Body of pancreas (tissue), 4 donors: Measurements from ENCODE around the gene LCMT1.

Experiments
- POLR2A ChIP-seq, 3 donors: fragments of 450-650 bp; IDR thresholded peaks; one replicate each; pipeline ENCODE4 v1.6.1; 2016; ENCODE audit warnings: antibody characterized with exemption in 3 of 3, mild to moderate bottlenecking in 2 of 3
- TF ChIP-seq, protein P1 (sequence below), 7 experiments: fragments of 450-650 bp in 4 of 7; fragments of 200-600 bp in 3 of 7; sonication (generic) in 3 of 7; IDR thresholded peaks; one replicate each; pipeline ENCODE4 v1.5.1; 2016 to 2019; ENCODE audit warnings: antibody characterized with exemption in 7 of 7

DNA sequence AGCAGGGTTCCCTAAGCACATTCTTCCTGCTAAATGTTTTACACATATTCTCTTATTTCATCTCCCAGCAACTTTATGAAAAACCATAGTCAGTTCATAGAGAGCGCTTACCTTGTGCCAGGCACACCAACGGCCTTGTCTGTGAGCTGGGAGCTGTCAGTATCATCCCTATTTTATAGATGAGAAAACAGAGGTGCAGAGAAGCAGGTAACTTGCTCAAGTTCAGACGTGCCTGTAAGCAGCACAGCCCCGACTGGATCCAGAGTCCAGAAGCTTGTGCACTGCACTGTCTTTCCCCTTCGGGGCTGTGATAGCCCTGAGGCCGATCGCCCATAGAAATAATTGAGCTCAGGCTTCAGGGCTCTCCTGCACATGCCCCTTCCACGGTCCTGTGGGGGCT is 111.4 kb downstream of the LCMT1 start:
- TF ChIP-seq, protein P1, sequence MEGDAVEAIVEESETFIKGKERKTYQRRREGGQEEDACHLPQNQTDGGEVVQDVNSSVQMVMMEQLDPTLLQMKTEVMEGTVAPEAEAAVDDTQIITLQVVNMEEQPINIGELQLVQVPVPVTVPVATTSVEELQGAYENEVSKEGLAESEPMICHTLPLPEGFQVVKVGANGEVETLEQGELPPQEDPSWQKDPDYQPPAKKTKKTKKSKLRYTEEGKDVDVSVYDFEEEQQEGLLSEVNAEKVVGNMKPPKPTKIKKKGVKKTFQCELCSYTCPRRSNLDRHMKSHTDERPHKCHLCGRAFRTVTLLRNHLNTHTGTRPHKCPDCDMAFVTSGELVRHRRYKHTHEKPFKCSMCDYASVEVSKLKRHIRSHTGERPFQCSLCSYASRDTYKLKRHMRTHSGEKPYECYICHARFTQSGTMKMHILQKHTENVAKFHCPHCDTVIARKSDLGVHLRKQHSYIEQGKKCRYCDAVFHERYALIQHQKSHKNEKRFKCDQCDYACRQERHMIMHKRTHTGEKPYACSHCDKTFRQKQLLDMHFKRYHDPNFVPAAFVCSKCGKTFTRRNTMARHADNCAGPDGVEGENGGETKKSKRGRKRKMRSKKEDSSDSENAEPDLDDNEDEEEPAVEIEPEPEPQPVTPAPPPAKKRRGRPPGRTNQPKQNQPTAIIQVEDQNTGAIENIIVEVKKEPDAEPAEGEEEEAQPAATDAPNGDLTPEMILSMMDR (IDR thresholded peaks at IDR 0.05): no peak
- TF ChIP-seq POLR2A (IDR thresholded peaks at IDR 0.05): no peak
